GM23248 (cell line): ENCODE measurements around the gene ALG11.

Source experiments
- EZH2 ChIP-seq: fragments of 200-600 bp; sonication (generic); IDR thresholded peaks from 2 replicates; pipeline ENCODE4 v1.6.1; 2018; ENCODE audit warnings: antibody characterized with exemption, mild to moderate bottlenecking; ENCODE audit not compliant: insufficient read depth, poor library complexity, severe bottlenecking
- EZH2phosphoT487 ChIP-seq: fragments of 200-600 bp; sonication (generic); IDR thresholded peaks from 2 replicates; pipeline ENCODE4 v1.6.1; 2018; ENCODE audit warnings: antibody characterized with exemption, moderate library complexity, mild to moderate bottlenecking, low read depth; ENCODE audit not compliant: insufficient read depth

DNA sequence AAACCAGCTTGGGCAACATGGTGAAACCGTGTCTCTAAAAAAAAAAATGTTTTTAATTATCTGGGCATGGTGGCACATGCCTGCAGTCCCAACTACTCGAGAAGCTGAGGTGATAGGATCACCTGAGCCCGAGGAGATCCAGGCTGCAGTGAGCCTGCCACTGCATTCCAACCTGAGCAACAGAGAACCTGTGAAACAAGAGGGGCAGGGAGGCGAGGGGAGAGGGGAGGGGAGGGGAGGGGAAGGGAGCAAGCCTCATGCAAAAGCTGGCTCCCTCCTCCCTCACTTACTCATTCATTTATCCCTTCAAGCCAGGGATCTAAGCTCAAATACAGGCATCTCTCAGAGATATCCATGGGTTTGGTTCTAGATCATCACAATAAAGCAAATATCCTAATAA is 9.8 kb upstream of the ALG11 start:
- TF ChIP-seq EZH2: no peak
- TF ChIP-seq EZH2phosphoT487: no peak
